ENCODE results near the gene PTPRT. TPM values are rescaled to one million over a fixed set of nuclear protein-coding genes. Genes with fewer than 3 reads are reported as not detected.

PTPRT gene
- total RNA-seq, 1 experiment from 2014 or later: 44.5 TPM

GRCh38 chr20:42635699-42636411 lies 553.9 kb downstream of the PTPRT start:
- Histone ChIP-seq H3K4me3 (ENCODE audit: low read length) (no peak overlapping the region), H3K4me2 (ENCODE audit: low read depth, low read length, poor library complexity, severe bottlenecking) (no peak overlapping the region), H3K9me3 (ENCODE audit: low read length) (no peaks in the 10 kb centered on the region), H4K20me1 (ENCODE audit: insufficient read depth, low read depth, low read length) (no peaks in the 10 kb centered on the region), H3K27me3 (ENCODE audit: low read length) (no peaks in the 10 kb centered on the region), H3K27ac (ENCODE audit: low read length) (no peak overlapping the region), H3K79me2 (ENCODE audit: low read length) (no peaks in the 10 kb centered on the region), H3K4me1 (ENCODE audit: low read length) (peaks cover 68% of the 10 kb centered on the region), H3K36me3 (ENCODE audit: insufficient read depth, low read length) (no peaks in the 10 kb centered on the region), H3K9ac (ENCODE audit: low read length) (no peak overlapping the region), H3K9me2 (replicated peaks; ENCODE audit: insufficient read depth, low read length) (no peaks in the 10 kb centered on the region), H2AFZ (ENCODE audit: low read length) (no peak overlapping the region)
- DNase-seq: no peak

GRCh38 chr20:42634156-42634555 lies 555.5 kb downstream of the PTPRT start:
- Histone ChIP-seq H3K4me1 (ENCODE audit: low read length) (peaks cover 62% of the 10 kb centered on the region), H3K4me3 (ENCODE audit: low read length) (no peak overlapping the region), H3K27ac (ENCODE audit: low read length) (peak overlapping the region; percentile 17; the same call in 1 of the 2 replicates), H3K9me3 (ENCODE audit: low read length) (no peaks in the 10 kb centered on the region), H3K79me2 (ENCODE audit: low read length) (no peaks in the 10 kb centered on the region), H3K9ac (ENCODE audit: low read length) (no peak overlapping the region), H3K9me2 (replicated peaks; ENCODE audit: insufficient read depth, low read length) (no peaks in the 10 kb centered on the region), H2AFZ (ENCODE audit: low read length) (no peak overlapping the region), H3K4me2 (ENCODE audit: low read depth, low read length, poor library complexity, severe bottlenecking) (no peak overlapping the region), H3K36me3 (ENCODE audit: insufficient read depth, low read length) (no peaks in the 10 kb centered on the region), H4K20me1 (ENCODE audit: insufficient read depth, low read depth, low read length) (no peaks in the 10 kb centered on the region), H3K27me3 (ENCODE audit: low read length) (no peaks in the 10 kb centered on the region)
- no peak for DNase-seq

- DNase-seq: no peak
- H4K20me1 ChIP-seq (ENCODE audit: insufficient read depth, low read depth, low read length): no peaks in the 10 kb centered on the region
- no peaks in the 10 kb centered on the region for H3K9me3 ChIP-seq (ENCODE audit: low read length)
- H3K9me2 ChIP-seq (replicated peaks; ENCODE audit: insufficient read depth, low read length): no peaks in the 10 kb centered on the region
- no peak overlapping the region for H3K27ac ChIP-seq (ENCODE audit: low read length)
- H3K4me1 ChIP-seq (ENCODE audit: low read length): peaks cover 21% of the 10 kb centered on the region
- no peaks in the 10 kb centered on the region for H3K27me3 ChIP-seq (ENCODE audit: low read length)
- H3K4me3 ChIP-seq (ENCODE audit: low read length): no peak overlapping the region
- no peak overlapping the region for H3K4me2 ChIP-seq (ENCODE audit: low read depth, low read length, poor library complexity, severe bottlenecking)
- H3K36me3 ChIP-seq (ENCODE audit: insufficient read depth, low read length): no peaks in the 10 kb centered on the region
- H2AFZ ChIP-seq (ENCODE audit: low read length): no peak overlapping the region
- H3K9ac ChIP-seq (ENCODE audit: low read length): no peak overlapping the region
- H3K79me2 ChIP-seq (ENCODE audit: low read length): no peaks in the 10 kb centered on the region
These were observed 561.0 kb downstream of the PTPRT start for GRCh38 chr20:42628683-42629082.

GRCh38 chr20:42613076-42613475 lies 576.6 kb downstream of the PTPRT start:
- no peak for DNase-seq
- H3K9ac ChIP-seq (ENCODE audit: low read length): peak overlapping the region; percentile 51
- no peaks in the 10 kb centered on the region for H3K36me3 ChIP-seq (ENCODE audit: insufficient read depth, low read length)
- H3K4me2 ChIP-seq (ENCODE audit: low read depth, low read length, poor library complexity, severe bottlenecking): peak overlapping the region; percentile 56
- H3K4me1 ChIP-seq (ENCODE audit: low read length): peaks cover 41% of the 10 kb centered on the region
- H3K27me3 ChIP-seq (ENCODE audit: low read length): no peaks in the 10 kb centered on the region
- H3K9me3 ChIP-seq (ENCODE audit: low read length): no peaks in the 10 kb centered on the region
- no peak overlapping the region for H2AFZ ChIP-seq (ENCODE audit: low read length)
- no peaks in the 10 kb centered on the region for H3K79me2 ChIP-seq (ENCODE audit: low read length)
- H4K20me1 ChIP-seq (ENCODE audit: insufficient read depth, low read depth, low read length): no peaks in the 10 kb centered on the region
- 0 out of 2 replicates have a peak overlapping the region, but pooled peaks have one; percentile 26 for H3K4me3 ChIP-seq (ENCODE audit: low read length)
- H3K9me2 ChIP-seq (replicated peaks; ENCODE audit: insufficient read depth, low read length): no peaks in the 10 kb centered on the region
- peak overlapping the region; percentile 95 for H3K27ac ChIP-seq (ENCODE audit: low read length)

DNA sequence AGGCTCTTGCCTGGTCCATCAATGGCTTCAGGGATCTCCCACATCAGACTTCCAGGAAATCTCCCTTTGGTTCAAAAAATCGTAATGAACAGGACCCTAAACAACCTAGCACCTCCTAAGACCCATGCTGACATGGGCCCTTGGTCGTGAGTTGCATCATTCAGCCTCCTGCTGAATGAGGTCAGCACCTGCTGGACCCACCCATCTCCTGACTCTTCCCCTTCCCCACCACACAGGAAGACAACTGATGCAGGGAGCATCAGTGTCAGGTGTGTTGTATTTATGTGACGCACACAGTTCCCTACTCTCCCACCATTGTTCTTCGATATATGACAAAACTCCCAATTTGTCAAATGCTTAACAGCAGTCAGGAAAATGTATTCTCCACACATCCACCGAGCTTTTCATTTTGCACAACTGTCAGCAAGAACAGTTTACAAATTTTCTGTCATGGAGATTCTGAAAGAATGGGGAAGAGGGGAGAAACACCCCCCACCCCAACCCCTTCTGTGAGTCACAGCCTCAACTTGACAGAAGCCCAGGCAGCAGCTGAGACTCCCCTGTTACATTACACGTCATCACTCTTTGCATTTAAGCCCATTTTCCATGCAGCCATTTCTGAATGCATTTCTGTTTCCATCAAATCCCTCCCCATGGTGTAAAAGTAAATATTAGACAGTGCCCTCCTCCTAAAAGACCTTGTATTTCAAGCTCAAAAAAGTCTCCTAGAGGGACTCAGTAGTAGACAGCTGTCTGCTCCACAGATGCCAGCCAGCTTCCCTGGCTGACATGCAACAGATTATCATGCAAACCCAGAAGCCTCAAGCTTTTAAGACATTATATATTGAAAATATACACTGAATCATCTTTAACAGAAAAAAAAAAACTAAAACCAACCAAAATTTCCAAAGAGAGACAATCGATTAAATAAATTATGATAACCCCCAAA lies 577.5 kb downstream of the PTPRT start:
- H3K4me3 ChIP-seq (ENCODE audit: low read length): 0 out of 2 replicates have a peak overlapping the region, but pooled peaks have one; percentile 8
- no peaks in the 10 kb centered on the region for H3K27me3 ChIP-seq (ENCODE audit: low read length)
- no peak overlapping the region for H2AFZ ChIP-seq (ENCODE audit: low read length)
- no peak for DNase-seq
- no peaks in the 10 kb centered on the region for H4K20me1 ChIP-seq (ENCODE audit: insufficient read depth, low read depth, low read length)
- H3K9me2 ChIP-seq (replicated peaks; ENCODE audit: insufficient read depth, low read length): no peaks in the 10 kb centered on the region
- peak overlapping the region; percentile 51 for H3K9ac ChIP-seq (ENCODE audit: low read length)
- H3K9me3 ChIP-seq (ENCODE audit: low read length): no peaks in the 10 kb centered on the region
- H3K4me2 ChIP-seq (ENCODE audit: low read depth, low read length, poor library complexity, severe bottlenecking): peak overlapping the region; percentile 56
- no peaks in the 10 kb centered on the region for H3K79me2 ChIP-seq (ENCODE audit: low read length)
- H3K4me1 ChIP-seq (ENCODE audit: low read length): peaks cover 45% of the 10 kb centered on the region
- H3K36me3 ChIP-seq (ENCODE audit: insufficient read depth, low read length): no peaks in the 10 kb centered on the region
- peak overlapping the region; percentile 95 for H3K27ac ChIP-seq (ENCODE audit: low read length)

DNA sequence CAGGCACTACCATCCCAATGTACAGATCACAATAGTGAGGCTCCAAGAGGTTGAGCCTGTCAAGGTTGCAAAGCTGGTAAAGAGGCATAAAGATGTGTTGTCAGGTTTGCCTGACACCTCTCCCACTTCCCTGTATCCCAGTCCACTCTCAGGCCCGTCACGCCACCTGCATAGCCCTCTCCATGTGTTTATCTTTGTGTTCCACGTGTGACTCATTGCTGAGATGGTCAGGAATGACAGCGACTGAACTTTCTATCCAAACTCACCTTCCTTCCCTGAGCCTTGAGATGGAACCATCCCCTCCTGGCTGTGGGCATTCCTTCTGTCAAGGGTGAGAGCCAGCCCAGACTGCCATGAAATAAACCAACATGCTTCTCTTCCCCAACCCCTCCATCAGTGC lies 578.3 kb downstream of the PTPRT start:
- H2AFZ ChIP-seq (ENCODE audit: low read length): no peak overlapping the region
- peak overlapping the region; percentile 95; the same call in 1 of the 2 replicates for H3K27ac ChIP-seq (ENCODE audit: low read length)
- no peaks in the 10 kb centered on the region for H3K9me3 ChIP-seq (ENCODE audit: low read length)
- H3K27me3 ChIP-seq (ENCODE audit: low read length): no peaks in the 10 kb centered on the region
- no peak for DNase-seq
- no peak overlapping the region for H3K9ac ChIP-seq (ENCODE audit: low read length)
- H3K9me2 ChIP-seq (replicated peaks; ENCODE audit: insufficient read depth, low read length): no peaks in the 10 kb centered on the region
- H3K36me3 ChIP-seq (ENCODE audit: insufficient read depth, low read length): no peaks in the 10 kb centered on the region
- no peak overlapping the region for H3K4me3 ChIP-seq (ENCODE audit: low read length)
- peaks cover 45% of the 10 kb centered on the region for H3K4me1 ChIP-seq (ENCODE audit: low read length)
- no peaks in the 10 kb centered on the region for H3K79me2 ChIP-seq (ENCODE audit: low read length)
- no peaks in the 10 kb centered on the region for H4K20me1 ChIP-seq (ENCODE audit: insufficient read depth, low read depth, low read length)
- no peak overlapping the region for H3K4me2 ChIP-seq (ENCODE audit: low read depth, low read length, poor library complexity, severe bottlenecking)

GRCh38 chr20:42610070-42610469 lies 579.6 kb downstream of the PTPRT start:
- Histone ChIP-seq H3K27me3 (ENCODE audit: low read length) (no peaks in the 10 kb centered on the region), H4K20me1 (ENCODE audit: insufficient read depth, low read depth, low read length) (no peaks in the 10 kb centered on the region), H3K9me2 (replicated peaks; ENCODE audit: insufficient read depth, low read length) (no peaks in the 10 kb centered on the region), H3K4me3 (ENCODE audit: low read length) (no peak overlapping the region), H3K4me2 (ENCODE audit: low read depth, low read length, poor library complexity, severe bottlenecking) (no peak overlapping the region), H3K79me2 (ENCODE audit: low read length) (no peaks in the 10 kb centered on the region), H3K27ac (ENCODE audit: low read length) (no peak overlapping the region), H2AFZ (ENCODE audit: low read length) (no peak overlapping the region), H3K4me1 (ENCODE audit: low read length) (peaks cover 50% of the 10 kb centered on the region), H3K9me3 (ENCODE audit: low read length) (no peaks in the 10 kb centered on the region), H3K36me3 (ENCODE audit: insufficient read depth, low read length) (no peaks in the 10 kb centered on the region), H3K9ac (ENCODE audit: low read length) (no peak overlapping the region)
- DNase-seq: peak; percentile 61

- no peaks in the 10 kb centered on the region for H3K27me3 ChIP-seq (ENCODE audit: low read length)
- DNase-seq: peak; percentile 39
- no peak overlapping the region for H3K4me2 ChIP-seq (ENCODE audit: low read depth, low read length, poor library complexity, severe bottlenecking)
- H3K4me3 ChIP-seq (ENCODE audit: low read length): no peak overlapping the region
- peaks cover 54% of the 10 kb centered on the region for H3K4me1 ChIP-seq (ENCODE audit: low read length)
- no peaks in the 10 kb centered on the region for H3K79me2 ChIP-seq (ENCODE audit: low read length)
- no peak overlapping the region for H3K27ac ChIP-seq (ENCODE audit: low read length)
- H4K20me1 ChIP-seq (ENCODE audit: insufficient read depth, low read depth, low read length): no peaks in the 10 kb centered on the region
- no peak overlapping the region for H3K9ac ChIP-seq (ENCODE audit: low read length)
- no peaks in the 10 kb centered on the region for H3K9me3 ChIP-seq (ENCODE audit: low read length)
- no peaks in the 10 kb centered on the region for H3K36me3 ChIP-seq (ENCODE audit: insufficient read depth, low read length)
- no peaks in the 10 kb centered on the region for H3K9me2 ChIP-seq (replicated peaks; ENCODE audit: insufficient read depth, low read length)
- no peak overlapping the region for H2AFZ ChIP-seq (ENCODE audit: low read length)
These were observed 580.1 kb downstream of the PTPRT start for GRCh38 chr20:42609618-42610017.
